H1 (cell line): ENCODE results near the gene OBSCN. TPM values are rescaled to one million over a fixed set of nuclear protein-coding genes. Genes with fewer than 3 reads are reported as not detected.

Experiments used
- CTCF ChIA-PET: fragments of 300-600 bp; sonication (Branson Sonifier 250); formaldehyde crosslinking; loops from one replicate; lab custom pipeline; 2021; ENCODE audit not compliant: partially characterized antibody; lab: Charles Lee
- POLR2A ChIA-PET: fragments of 300-600 bp; sonication (Branson Sonifier 250); formaldehyde crosslinking; loops from one replicate; lab custom pipeline; 2021; ENCODE audit warnings: inconsistent platforms; ENCODE audit not compliant: partially characterized antibody; lab: Charles Lee
- DNase-seq, 2 experiments: peaks; one replicate each; pipeline versions ENCODE4 v3.0.0 to v3.0.0-alpha.2; 2010 to 2022; ENCODE audit warnings: low spot score in 2 of 2, low read depth in 1 of 2, mixed read lengths in 1 of 2
- FAIRE-seq: peaks from 2 replicates; lab custom pipeline; 2011; peaks lifted over from hg19 to GRCh38; lab: Jason Lieb, UNC
- H2AFZ ChIP-seq: 2 replicates; pipeline ENCODE4 v1.8.1; 2012; ENCODE audit warnings: low read length, inconsistent platforms
- H2AK5ac ChIP-seq: 2 replicates; pipeline ENCODE4 v1.6.1; 2013; ENCODE audit warnings: low read depth, low read length
- H2BK120ac ChIP-seq: replicated peaks from 2 replicates; pipeline ENCODE3; 2013; ENCODE audit warnings: low read depth, low read length, inconsistent platforms
- H2BK12ac ChIP-seq: 2 replicates; pipeline ENCODE4 v1.6.1; 2013; ENCODE audit warnings: low read depth, low read length
- H2BK15ac ChIP-seq: 2 replicates; pipeline ENCODE4 v1.6.1; 2013; ENCODE audit warnings: low read length
- H2BK20ac ChIP-seq: 2 replicates; pipeline ENCODE4 v1.6.1; 2013; ENCODE audit warnings: low read length
- H2BK5ac ChIP-seq: 2 replicates; pipeline ENCODE4 v1.6.1; 2013; ENCODE audit warnings: low read depth, low read length
- H3K14ac ChIP-seq: 2 replicates; pipeline ENCODE4 v1.6.1; 2013; ENCODE audit warnings: inconsistent platforms; ENCODE audit not compliant: insufficient read length
- H3K18ac ChIP-seq: 2 replicates; pipeline ENCODE4 v1.6.1; 2013; ENCODE audit warnings: low read length; ENCODE audit errors: extremely low read depth
- H3K23ac ChIP-seq: 2 replicates; pipeline ENCODE4 v1.6.1; 2013; ENCODE audit warnings: inconsistent platforms; ENCODE audit not compliant: insufficient read length
- H3K23me2 ChIP-seq: 2 replicates; pipeline ENCODE4 v1.6.1; 2013; ENCODE audit warnings: low read depth, low read length
- H3K27ac ChIP-seq: 2 replicates; pipeline ENCODE4 v1.6.1; 2011; ENCODE audit warnings: low read depth, low read length, inconsistent platforms
- H3K27me3 ChIP-seq, 4 experiments: replicated peaks in 1 of 4; 1 replicate in 1 of 4; 2 replicates in 3 of 4; pipeline versions ENCODE4 v1.6.1 to v1.8.1; 2011 to 2013; ENCODE audit warnings: low read length in 3 of 4, mild to moderate bottlenecking in 3 of 4, inconsistent platforms in 2 of 4, mixed read lengths in 2 of 4, moderate library complexity in 1 of 4; ENCODE audit not compliant: control insufficient read depth in 3 of 4, insufficient read depth in 3 of 4; ENCODE audit errors: extremely low read depth in 1 of 4
- H3K36me3 ChIP-seq, 4 experiments: 2 replicates each; pipeline versions ENCODE4 v1.6.1 to v1.8.1; 2011 to 2013; ENCODE audit warnings: mild to moderate bottlenecking in 4 of 4, low read length in 3 of 4, moderate library complexity in 2 of 4, control low read depth in 1 of 4, inconsistent platforms in 1 of 4; ENCODE audit not compliant: insufficient read depth in 4 of 4, control insufficient read depth in 2 of 4
- H3K4ac ChIP-seq: replicated peaks from 2 replicates; pipeline ENCODE3; 2013; ENCODE audit warnings: low read length, low read depth, mixed read lengths, inconsistent platforms; ENCODE audit not compliant: insufficient read length
- H3K4me1 ChIP-seq, 4 experiments: replicated peaks in 1 of 4; 1 replicate in 1 of 4; 2 replicates in 3 of 4; pipeline versions ENCODE4 v1.6.1 to v1.8.1; 2011 to 2013; ENCODE audit warnings: low read length in 3 of 4, inconsistent platforms in 2 of 4, mixed read lengths in 1 of 4; ENCODE audit not compliant: insufficient read depth in 4 of 4, control insufficient read depth in 3 of 4
- H3K4me2 ChIP-seq, 2 experiments: 2 replicates each; pipeline versions ENCODE4 v1.6.1 to v1.8.1; 2011 to 2013; ENCODE audit warnings: low read depth in 2 of 2, low read length in 2 of 2, control low read depth in 1 of 2, inconsistent platforms in 1 of 2, mild to moderate bottlenecking in 1 of 2; ENCODE audit not compliant: insufficient read depth in 1 of 2
- H3K4me3 ChIP-seq, 4 experiments: fragments of 200-600, 300-600 bp in 1 of 4; sonication (generic), shearing (Covaris generic), sonication (Bioruptor Twin) in 1 of 4; 2 replicates each; pipeline versions ENCODE4 v1.5.1 to v1.8.1; 2011 to 2016; ENCODE audit warnings: low read length in 4 of 4, low read depth in 3 of 4, control low read depth in 2 of 4, inconsistent platforms in 2 of 4, mild to moderate bottlenecking in 2 of 4, mixed read lengths in 1 of 4, moderate library complexity in 1 of 4; ENCODE audit not compliant: insufficient read depth in 2 of 4; ENCODE audit errors: extremely low read depth in 1 of 4
- H3K56ac ChIP-seq: replicated peaks from 2 replicates; pipeline ENCODE3; 2013; ENCODE audit warnings: low read depth, mild to moderate bottlenecking, mixed read lengths, low read length, inconsistent platforms; ENCODE audit not compliant: insufficient read length
- H3K79me1 ChIP-seq: 2 replicates; pipeline ENCODE4 v1.6.1; 2013; ENCODE audit warnings: low read depth, low read length, control low read depth
- H3K79me2 ChIP-seq, 2 experiments: 2 replicates each; pipeline versions ENCODE4 v1.6.1 to v1.8.1; 2012 to 2013; ENCODE audit warnings: low read length in 2 of 2, mild to moderate bottlenecking in 2 of 2, inconsistent platforms in 1 of 2; ENCODE audit not compliant: insufficient read depth in 2 of 2, control insufficient read depth in 1 of 2
- H3K9ac ChIP-seq, 4 experiments: replicated peaks in 1 of 4; 1 replicate in 1 of 4; 2 replicates in 3 of 4; pipeline versions ENCODE4 v1.6.1 to v1.8.1; 2011 to 2013; ENCODE audit warnings: low read depth in 3 of 4, low read length in 3 of 4, control low read depth in 2 of 4, mild to moderate bottlenecking in 2 of 4, moderate library complexity in 2 of 4, inconsistent platforms in 1 of 4; ENCODE audit errors: extremely low read depth in 1 of 4
- H3K9me3 ChIP-seq, 2 experiments: 2 replicates each; pipeline versions ENCODE4 v1.6.1 to v1.8.1; 2012 to 2013; ENCODE audit warnings: mild to moderate bottlenecking in 2 of 2, moderate library complexity in 2 of 2, control low read depth in 1 of 2, inconsistent platforms in 1 of 2, low read depth in 1 of 2, low read length in 1 of 2, mixed read lengths in 1 of 2; ENCODE audit not compliant: insufficient read depth in 2 of 2
- H4K20me1 ChIP-seq, 2 experiments: replicated peaks in 1 of 2; 2 replicates each; pipeline versions ENCODE3 to v1.8.1; 2011 to 2013; ENCODE audit warnings: inconsistent platforms in 2 of 2, low read length in 2 of 2, mild to moderate bottlenecking in 1 of 2; ENCODE audit not compliant: insufficient read depth in 2 of 2, control insufficient read depth in 1 of 2
- H4K5ac ChIP-seq: 2 replicates; pipeline ENCODE4 v1.6.1; 2013; ENCODE audit warnings: low read length, low read depth, mixed read lengths, inconsistent platforms; ENCODE audit not compliant: insufficient read length
- H4K8ac ChIP-seq: 2 replicates; pipeline ENCODE4 v1.8.0; 2013; ENCODE audit warnings: mild to moderate bottlenecking, moderate library complexity, low read length, inconsistent platforms; ENCODE audit not compliant: insufficient read depth; ENCODE audit errors: extremely low read depth
- H4K91ac ChIP-seq: replicated peaks from 2 replicates; pipeline ENCODE3; 2013; ENCODE audit warnings: low read length, mixed read lengths, inconsistent platforms; ENCODE audit not compliant: insufficient read length
- BRCA1 ChIP-seq: IDR thresholded peaks from 2 replicates; pipeline ENCODE4 v1.6.1; 2012; ENCODE audit warnings: low read depth, low read length, improper control_type of control experiment
- CBX5 ChIP-seq: fragments of 300-800, 300-1000 bp; sonication (generic); IDR thresholded peaks from 2 replicates; pipeline ENCODE4 v1.7.1; 2016; ENCODE audit warnings: antibody characterized with exemption, low read length, low read depth
- CHD1 ChIP-seq: IDR thresholded peaks from 2 replicates; pipeline ENCODE4 v1.6.1; 2012; ENCODE audit warnings: low read depth, low read length, improper control_type of control experiment
- HDAC6 ChIP-seq: IDR thresholded peaks from one replicate; pipeline ENCODE4 v1.7.1; 2012; ENCODE audit warnings: low read depth, mild to moderate bottlenecking, inconsistent platforms, low read length, moderate library complexity
- KDM1A ChIP-seq: fragments of 200-600, 300-600 bp; sonication (generic); IDR thresholded peaks from 2 replicates; pipeline ENCODE4 v1.7.1; 2016; ENCODE audit warnings: mild to moderate bottlenecking, low read length, borderline replicate concordance
- NANOG ChIP-seq: IDR thresholded peaks from 2 replicates; pipeline ENCODE4 v1.6.1; 2011; ENCODE audit warnings: low read length, low read depth, mild to moderate bottlenecking, inconsistent platforms; ENCODE audit not compliant: insufficient read depth, poor library complexity, severe bottlenecking
- PHF8 ChIP-seq: fragments of 200-600 bp; sonication (generic); conservative IDR thresholded peaks from 2 replicates; pipeline ENCODE4 v1.7.1; 2012; ENCODE audit warnings: low read depth, mild to moderate bottlenecking, inconsistent platforms, low read length, moderate library complexity
- POU5F1 ChIP-seq: IDR thresholded peaks from 2 replicates; pipeline ENCODE4 v1.6.1; 2011; ENCODE audit warnings: low read depth, mild to moderate bottlenecking, low read length, moderate library complexity
- SIRT6 ChIP-seq: IDR thresholded peaks from one replicate; pipeline ENCODE4 v1.7.1; 2012; ENCODE audit warnings: low read length, inconsistent platforms
- SP2 ChIP-seq: IDR thresholded peaks from 2 replicates; pipeline ENCODE4 v1.6.1; 2012; ENCODE audit warnings: mild to moderate bottlenecking, low read length, inconsistent platforms
- SUZ12 ChIP-seq: fragments of 200-600 bp; sonication (generic); IDR thresholded peaks from 2 replicates; pipeline ENCODE4 v1.6.1; 2012; ENCODE audit warnings: mild to moderate bottlenecking, inconsistent platforms, low read length, moderate library complexity, mixed read lengths
- WGBS, 2 experiments: shearing (Covaris generic) in 1 of 2; methylation state at CpG; one replicate each; pipeline versions ENCODE4 v1.1.6 to v1.1.7; 2013 to 2015; ENCODE audit warnings: low lambda C conversion rate in 2 of 2, mixed read lengths in 2 of 2, inconsistent platforms in 1 of 2, low coverage in 1 of 2, missing lambda C conversion rate in 1 of 2; ENCODE audit not compliant: insufficient replicate concordance in 2 of 2, insufficient coverage in 1 of 2, insufficient read length in 1 of 2; ENCODE audit errors: extremely low coverage in 1 of 2, missing lambda C conversion rate in 1 of 2; 5-methylcytosine and 5-hydroxymethylcytosine counted together
- polyA plus RNA-seq, 7 experiments: library from polyadenylated mRNA; depleted of rRNA in 3 of 7; stranded (reverse) in 5 of 7; unstranded in 2 of 7; fragments of >200 nt in 5 of 7; fragments of 200-250 nt in 2 of 7; gene quantifications; 1 replicate in 5 of 7; 2 replicates in 1 of 7; 4 replicates in 1 of 7; pipeline versions ENCODE4 v1.2.1 to v1.2.3, GENCODE V29; 2011 to 2013; ENCODE audit warnings: missing spikeins in 2 of 7, mixed read lengths in 2 of 7
- total RNA-seq: library from RNA; stranded (reverse); fragmentation: NEBNext Ultra II Directional; extraction: Animal tissue kit (Norgen Biotek cat#: 25700); gene quantifications from 2 replicates; pipeline ENCODE4 v1.2.1, GENCODE V29; 2021
- TF ChIP-seq, protein P1 (sequence below): IDR thresholded peaks from 2 replicates; pipeline ENCODE4 v1.6.1; 2012; ENCODE audit warnings: low read length, inconsistent platforms

OBSCN gene
- total and polyA plus RNA-seq, 2 of the 8 experiments (the other 6 are each of a cell fraction or from before 2014, with no cell fraction given): 7.5 to 28.4 TPM

DNA sequence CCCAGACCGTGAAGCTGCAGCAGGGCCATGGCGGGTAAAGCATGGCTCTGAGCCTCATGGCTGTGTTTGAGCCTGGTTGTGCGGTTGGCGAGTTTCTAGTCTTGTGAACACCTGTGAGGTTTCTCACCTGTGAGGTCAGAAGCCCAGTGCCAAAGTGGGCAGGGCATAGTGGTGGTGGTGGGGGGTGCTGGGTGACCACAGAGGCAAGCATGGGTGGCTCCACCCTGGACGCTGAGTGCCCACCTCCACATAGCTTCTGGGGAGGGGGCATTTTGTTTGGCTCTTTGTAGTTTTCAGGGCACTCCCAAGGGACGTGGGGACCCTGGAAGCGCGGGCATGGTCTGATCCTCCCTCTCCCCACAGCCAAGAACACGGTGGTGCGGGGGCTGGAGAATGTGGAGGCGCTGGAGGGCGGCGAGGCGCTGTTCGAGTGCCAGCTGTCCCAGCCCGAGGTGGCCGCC lies 107.7 kb downstream of the OBSCN start:
- CTCF ChIA-PET: interaction anchor here (0.9 to 1.4 kb wide), 3 partner anchors 10 to 79 kb away, joined by 3 read pairs; no protein-coding TSS in a partner anchor
- Histone ChIP-seq H3K79me1 (no peaks in the 10 kb centered on the region), H3K27ac (no peak overlapping the region)
- TF ChIP-seq NANOG (no peak), SIRT6 (no peak), CHD1 (no peak), HDAC6 (no peak), CBX5 (no peak), SUZ12 (no peak), BRCA1 (no peak), POU5F1 (no peak), SP2 (no peak), PHF8 (no peak), KDM1A (no peak)
- TF ChIP-seq, protein P1, sequence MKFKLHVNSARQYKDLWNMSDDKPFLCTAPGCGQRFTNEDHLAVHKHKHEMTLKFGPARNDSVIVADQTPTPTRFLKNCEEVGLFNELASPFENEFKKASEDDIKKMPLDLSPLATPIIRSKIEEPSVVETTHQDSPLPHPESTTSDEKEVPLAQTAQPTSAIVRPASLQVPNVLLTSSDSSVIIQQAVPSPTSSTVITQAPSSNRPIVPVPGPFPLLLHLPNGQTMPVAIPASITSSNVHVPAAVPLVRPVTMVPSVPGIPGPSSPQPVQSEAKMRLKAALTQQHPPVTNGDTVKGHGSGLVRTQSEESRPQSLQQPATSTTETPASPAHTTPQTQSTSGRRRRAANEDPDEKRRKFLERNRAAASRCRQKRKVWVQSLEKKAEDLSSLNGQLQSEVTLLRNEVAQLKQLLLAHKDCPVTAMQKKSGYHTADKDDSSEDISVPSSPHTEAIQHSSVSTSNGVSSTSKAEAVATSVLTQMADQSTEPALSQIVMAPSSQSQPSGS: no peak

More for the DNA sequence above, 107.7 kb downstream of the OBSCN start:
- no peak overlapping the region for H2BK5ac ChIP-seq
- H3K4me2 ChIP-seq: no peak overlapping the region
- H3K4me3 ChIP-seq: no peak overlapping the region
- H2BK12ac ChIP-seq: no peak overlapping the region
- no peak overlapping the region for H3K4ac ChIP-seq
- no peak overlapping the region for H2AFZ ChIP-seq
- no peak overlapping the region for H3K14ac ChIP-seq
- no peak overlapping the region for H4K91ac ChIP-seq
- WGBS, 2 experiments: 87% methylated on average over 17 of the region's 17 CpGs; no CpG with 5 or more reads in 1 of the 2 experiments
- H3K9ac ChIP-seq: no peak overlapping the region
- no peak overlapping the region for H3K18ac ChIP-seq
- no peaks in the 10 kb centered on the region for H3K4me1 ChIP-seq
- H4K8ac ChIP-seq: no peak overlapping the region
- H2BK20ac ChIP-seq: no peak overlapping the region
- no peaks in the 10 kb centered on the region for H3K79me2 ChIP-seq
- no peak for DNase-seq
- no peaks in the 10 kb centered on the region for H3K27me3 ChIP-seq
- no peak overlapping the region for H2AK5ac ChIP-seq
- peaks cover 0 to 10% of the 10 kb centered on the region in 2 experiments for H4K20me1 ChIP-seq
- no peak for FAIRE-seq
- POLR2A ChIA-PET: interaction anchor here (1.3 to 1.4 kb wide), 2 partner anchors 21 to 56 kb away, joined by 3 read pairs; no protein-coding TSS in a partner anchor
- H3K9me3 ChIP-seq: peaks cover 7 to 9% of the 10 kb centered on the region in 2 experiments; a peak in 3 of 4 replicates
- no peak overlapping the region for H2BK120ac ChIP-seq
- H4K5ac ChIP-seq: no peak overlapping the region
- H3K36me3 ChIP-seq: peaks cover 3 to 24% (median 13%) of the 10 kb centered on the region in 4 experiments; a peak in 4 of 8 replicates
- peaks cover 14% of the 10 kb centered on the region; the same call in 1 of the 2 replicates for H3K23me2 ChIP-seq
- H3K23ac ChIP-seq: no peak overlapping the region
- H3K56ac ChIP-seq: no peak overlapping the region
- H2BK15ac ChIP-seq: no peak overlapping the region
